HG03521 (cell line): ENCODE measurements around the gene YAE1.

Experiments used
- ATAC-seq: cut with Tn5 transposase; IDR thresholded peaks from one replicate; pipeline ENCODE4 v1.9.1; 2021; ENCODE audit warnings: mild to moderate bottlenecking, moderate library complexity; ENCODE audit not compliant: unreplicated experiment

The YAE1 gene

GRCh38 chr7:39554583-39555165 is 11.5 kb upstream of the YAE1 start:
- no peak for ATAC-seq

DNA sequence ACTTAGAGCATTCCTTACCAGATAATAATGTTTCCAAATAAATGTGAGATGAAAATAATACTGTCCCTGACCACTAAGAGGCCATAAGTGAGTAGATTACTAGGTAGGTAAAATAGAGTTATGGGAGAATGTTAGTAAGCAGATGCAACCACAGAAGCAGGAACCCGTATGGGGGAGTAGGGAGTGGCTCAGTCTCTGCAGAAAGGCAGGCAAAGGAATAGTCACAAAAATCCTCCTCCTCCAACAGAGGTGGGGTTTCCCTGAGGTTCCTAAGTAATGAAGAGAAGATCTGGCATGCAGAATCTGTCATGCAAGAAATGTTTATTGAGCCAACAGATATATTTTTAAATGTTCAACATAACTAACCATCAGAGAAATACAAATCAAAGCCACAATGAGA is 9.0 kb upstream of the YAE1 start:
- ATAC-seq, result no peak

DNA sequence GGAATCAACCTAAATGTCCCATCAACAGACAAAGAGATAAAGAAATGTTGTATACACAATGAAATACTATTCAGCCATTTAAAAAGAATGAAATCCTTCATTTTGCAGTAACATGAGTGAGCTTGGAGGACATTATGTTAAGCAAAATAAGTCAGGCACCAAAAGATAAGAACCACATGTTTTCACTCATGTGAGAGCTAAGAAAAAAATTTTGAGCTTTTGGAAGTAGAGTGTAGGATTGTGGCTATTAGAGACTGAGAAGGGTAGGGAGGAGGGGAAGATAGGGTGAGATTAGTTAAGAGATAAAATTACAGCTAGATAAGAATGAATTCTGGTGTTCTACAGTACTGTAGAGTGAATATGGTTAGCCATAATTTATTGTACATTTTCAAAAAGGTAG is 8.3 kb upstream of the YAE1 start:
- ATAC-seq, result no peak

DNA sequence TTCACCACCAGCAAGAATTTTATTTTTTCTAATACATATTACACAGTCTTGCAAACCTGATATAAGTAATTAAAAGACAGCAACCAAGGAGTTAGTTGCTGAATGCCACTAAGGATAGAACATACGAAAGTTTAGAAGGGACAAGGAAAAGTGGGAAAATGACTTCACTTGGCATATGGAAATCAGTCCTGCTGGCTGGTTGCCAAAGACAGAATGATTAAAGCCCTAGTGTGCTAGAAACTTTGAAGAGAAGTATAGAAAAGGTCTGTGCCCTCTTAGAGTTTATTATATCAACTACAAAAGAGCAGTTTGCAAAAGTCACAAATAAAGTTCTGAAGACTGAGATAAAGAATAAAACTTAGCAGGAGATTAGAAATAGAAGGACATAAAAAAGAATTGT is 5.8 kb upstream of the YAE1 start:
- no peak for ATAC-seq

GRCh38 chr7:39560997-39561396 is 5.2 kb upstream of the YAE1 start:
- ATAC-seq, result no peak

GRCh38 chr7:39565538-39565937 is 666 bp upstream of the YAE1 start:
- no peak for ATAC-seq

- no peak for ATAC-seq
These were observed 1.1 kb downstream of the YAE1 start for GRCh38 chr7:39567294-39567693.

DNA sequence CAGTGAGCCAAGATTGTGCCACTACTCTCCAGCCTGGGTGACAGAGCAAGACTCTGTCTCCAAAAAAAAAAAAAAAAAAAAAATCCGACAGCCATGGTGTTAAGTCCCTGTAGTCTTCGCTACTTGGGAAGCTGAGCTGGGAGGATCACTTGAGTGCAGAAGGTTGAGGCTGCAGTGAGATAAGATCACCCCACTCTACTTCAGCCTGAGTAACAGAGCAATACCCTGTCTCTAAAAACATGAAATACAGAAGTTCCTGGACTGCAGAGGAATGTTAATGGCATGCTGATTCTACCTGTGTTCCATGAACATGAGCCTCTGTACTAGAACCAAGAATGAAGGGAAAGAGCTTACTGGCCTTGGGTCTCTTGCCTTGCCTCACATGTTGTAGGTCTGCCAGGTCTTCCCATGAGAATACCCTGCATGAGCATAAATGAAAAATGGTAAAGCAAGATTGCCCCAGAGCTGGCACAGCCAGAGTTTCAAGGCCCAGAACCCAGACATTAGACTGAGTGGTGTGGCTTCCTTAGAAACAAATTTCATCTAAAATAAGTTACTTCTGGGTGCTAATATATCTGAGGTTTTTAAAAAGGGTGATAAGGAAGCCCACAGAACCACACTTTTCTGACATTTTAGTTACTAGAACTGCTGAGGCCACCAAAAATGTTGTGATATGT is 8.6 kb downstream of the YAE1 start:
- no peak for ATAC-seq

- ATAC-seq, result no peak
These were observed 11.1 kb downstream of the YAE1 start for GRCh38 chr7:39577229-39577874.

DNA sequence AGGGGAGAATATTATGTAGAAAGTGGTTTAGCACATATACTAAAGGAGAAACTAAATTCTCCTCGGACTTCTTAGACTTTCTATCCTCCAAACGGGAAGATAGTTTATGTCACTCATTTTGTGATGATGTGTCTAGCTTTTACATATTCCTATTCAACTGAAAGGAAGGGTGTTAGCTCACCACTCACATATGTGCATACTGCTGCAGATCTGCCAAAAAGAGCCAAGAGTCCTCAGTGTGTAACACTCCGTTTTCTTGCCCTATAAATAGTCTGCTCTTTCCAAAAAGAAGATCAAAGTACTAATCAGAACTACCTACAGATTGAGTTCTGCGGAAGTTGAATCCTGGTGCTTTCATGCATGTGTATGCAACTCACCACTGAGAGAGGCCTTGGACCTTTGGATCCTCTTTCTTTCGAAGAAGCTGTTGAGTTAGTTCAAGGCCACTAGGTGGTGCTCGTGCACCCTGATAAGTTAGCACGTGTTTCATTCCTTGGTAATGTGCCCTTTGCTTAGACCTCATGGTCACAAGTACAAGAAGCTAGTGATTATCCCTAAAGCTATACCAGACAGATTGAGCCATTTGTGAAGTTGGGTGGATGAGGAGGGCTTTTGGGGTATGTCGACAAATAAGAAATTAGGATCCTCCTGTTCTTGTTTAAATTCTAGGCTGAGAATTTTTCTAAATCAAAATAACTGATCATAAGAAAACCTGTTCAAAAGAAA is 14.1 kb downstream of the YAE1 start:
- peak; percentile 88 for ATAC-seq

DNA sequence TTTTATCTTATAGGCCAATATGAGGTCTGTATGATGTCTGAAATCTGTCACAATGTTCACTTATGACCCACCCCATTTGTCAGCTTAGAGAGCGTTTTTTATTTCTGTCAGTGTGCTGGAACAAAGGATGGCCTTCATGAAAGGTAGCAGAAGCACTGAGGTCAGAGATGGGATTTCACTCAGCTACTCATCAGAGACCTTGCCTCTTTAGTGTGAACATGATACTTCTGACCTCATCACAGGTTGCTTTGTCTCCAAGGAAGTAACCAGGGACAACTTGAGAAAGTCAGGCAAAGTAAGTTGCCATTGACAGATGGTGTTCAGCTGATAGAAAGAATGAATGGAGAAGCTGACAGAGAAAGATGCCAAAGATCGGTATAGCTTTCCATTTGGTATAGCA is 16.3 kb downstream of the YAE1 start:
- no peak for ATAC-seq

DNA sequence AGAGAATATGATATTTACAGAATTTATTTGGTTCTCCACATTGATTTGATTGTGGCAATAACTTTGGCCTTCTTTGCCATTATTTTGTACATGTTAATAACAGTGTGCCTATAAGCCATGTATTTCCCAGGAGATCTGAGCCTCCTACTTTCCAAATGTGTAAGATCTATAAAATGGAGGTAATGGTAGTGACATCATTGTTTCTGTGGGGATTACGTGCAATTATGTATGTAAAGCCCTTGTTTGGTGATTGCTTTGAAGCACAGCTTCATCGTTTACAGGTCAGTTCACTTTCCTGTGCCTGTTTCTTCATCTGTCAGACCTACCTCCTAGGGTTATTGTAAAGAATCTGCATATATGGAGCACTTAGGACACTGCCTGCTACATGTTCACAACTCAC is 17.3 kb downstream of the YAE1 start:
- no peak for ATAC-seq

GRCh38 chr7:39587393-39587792 is 21.2 kb downstream of the YAE1 start:
- no peak for ATAC-seq

- ATAC-seq, result no peak
These were observed 22.2 kb downstream of the YAE1 start for GRCh38 chr7:39588416-39588815.

DNA sequence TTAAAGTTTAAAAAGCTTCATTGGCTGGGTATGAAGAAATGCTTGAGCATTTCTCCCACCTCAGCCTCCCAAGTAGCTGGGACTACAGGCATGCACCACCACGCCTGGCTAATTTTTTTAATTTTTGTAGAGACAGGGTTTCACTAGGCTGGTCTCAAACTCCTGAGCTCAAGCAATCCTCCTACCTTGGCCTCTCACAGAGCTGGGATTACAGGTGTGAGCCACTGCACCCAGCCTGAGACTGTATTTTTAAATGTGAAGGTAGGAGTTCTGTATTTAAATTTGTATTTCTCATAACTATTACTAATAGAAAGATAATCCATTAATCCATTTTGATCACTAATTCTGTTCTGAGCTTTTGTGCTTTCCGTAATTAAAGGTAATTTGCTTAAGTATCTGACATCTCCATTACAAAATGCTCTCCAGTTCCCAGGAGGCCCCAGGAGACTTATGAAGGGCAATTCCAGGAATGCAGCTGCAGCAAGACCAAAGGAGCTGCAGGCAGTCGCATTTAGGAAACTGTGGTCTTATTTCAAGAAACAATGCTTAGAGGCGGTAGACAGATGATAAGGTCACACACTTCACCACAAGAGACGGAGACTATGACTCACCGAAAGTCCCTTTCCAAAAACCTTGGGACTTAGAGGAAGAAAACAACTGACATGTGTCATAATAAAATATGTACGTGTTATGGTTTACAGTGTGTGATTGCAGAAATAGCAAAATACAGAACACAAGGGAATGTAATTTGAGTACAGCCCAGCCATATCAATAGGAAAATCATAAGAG is 23.3 kb downstream of the YAE1 start:
- peak; percentile 85 for ATAC-seq

DNA sequence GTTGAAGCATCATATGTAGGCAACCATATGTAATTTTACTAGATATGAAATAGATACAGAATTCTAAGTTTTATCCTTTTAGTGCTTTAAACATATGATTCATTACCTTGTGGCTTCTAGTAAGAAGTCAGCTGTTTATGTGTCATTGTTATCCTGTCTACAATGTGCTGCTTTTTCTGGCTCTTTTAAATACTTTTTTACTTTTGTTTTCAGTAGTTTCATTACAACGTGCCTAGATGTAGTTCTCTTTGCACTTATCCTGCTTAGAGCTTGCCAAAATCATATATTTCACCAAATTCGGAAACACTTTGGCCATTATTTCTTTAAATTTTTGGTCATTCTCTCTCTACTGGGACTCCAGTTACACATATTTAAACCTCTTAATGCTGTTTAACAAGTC is 26.4 kb downstream of the YAE1 start:
- no peak for ATAC-seq

DNA sequence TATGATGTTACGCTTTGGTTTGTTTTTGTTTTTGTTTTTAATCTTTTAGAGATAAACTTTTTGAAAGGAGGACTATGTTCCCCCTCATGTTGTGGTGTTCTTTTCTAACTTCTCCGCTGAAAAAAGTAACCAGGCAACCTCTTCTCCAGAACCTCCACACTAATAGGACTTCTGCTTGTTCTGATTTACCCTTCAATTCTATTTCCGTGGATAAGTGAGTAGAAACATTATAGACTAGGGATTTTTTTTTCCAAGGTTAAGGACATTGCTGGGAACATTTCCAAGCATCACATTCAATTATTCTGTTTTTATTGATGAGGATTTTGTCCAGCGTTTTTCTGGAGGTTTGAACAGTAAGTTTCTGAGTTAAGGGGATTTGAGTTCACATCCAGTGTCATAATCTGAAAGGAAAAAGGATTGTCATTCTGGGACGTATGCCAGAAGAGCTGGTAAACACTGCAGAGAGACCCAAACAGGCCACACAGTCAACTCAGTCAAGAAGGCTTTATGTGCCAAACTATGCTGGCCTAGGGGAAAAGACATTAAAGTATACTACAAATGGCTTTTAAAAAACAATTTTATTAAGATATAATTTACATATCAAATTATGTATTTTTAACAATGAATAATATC is 28.9 kb downstream of the YAE1 start:
- ATAC-seq, result no peak

GRCh38 chr7:39602351-39602750 is 36.1 kb downstream of the YAE1 start:
- no peak for ATAC-seq

DNA sequence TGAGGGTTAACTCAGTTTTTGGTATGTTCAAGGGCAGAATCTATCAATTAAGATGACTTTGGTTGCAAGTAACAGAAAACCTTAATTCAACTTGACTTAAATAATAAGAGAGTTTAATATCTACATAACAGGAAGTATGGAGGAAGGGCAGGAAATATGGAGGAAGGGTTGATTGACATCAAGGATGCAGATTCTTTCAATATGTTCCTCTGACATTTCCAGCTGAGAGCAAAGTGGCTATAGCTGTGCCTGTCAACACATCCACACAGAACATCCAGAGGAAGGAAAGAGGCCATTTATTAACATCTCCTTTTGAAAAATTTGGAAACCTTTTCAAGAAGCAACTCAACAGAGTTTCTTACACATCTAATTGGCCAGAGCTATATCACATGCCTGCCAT is 37.7 kb downstream of the YAE1 start:
- ATAC-seq, result no peak

DNA sequence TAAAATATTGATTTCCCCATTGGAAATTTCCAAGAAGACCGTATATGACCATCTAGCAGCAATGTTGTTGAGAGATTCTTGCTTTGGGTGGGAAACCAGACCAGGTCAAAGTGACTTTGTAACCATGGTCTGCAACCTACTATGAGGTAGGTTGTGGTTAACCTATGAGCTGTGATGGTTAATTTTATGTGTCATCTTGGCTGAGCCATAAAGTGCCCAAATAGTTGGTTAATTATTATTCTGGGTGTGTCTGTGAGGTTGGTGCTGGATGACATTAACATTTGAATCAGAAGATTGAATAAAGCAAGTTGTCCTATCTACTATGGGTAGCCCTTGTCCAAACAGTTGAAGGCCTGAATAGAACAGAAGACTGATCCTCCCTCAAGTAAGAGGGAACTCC is 38.9 kb downstream of the YAE1 start:
- no peak for ATAC-seq

GRCh38 chr7:39606352-39606751 is 40.1 kb downstream of the YAE1 start:
- no peak for ATAC-seq
